Epithelial cell of proximal tubule (primary cell): ENCODE results near the gene MTRR. TPM values are rescaled to one million over a fixed set of nuclear protein-coding genes. Genes with fewer than 3 reads are reported as not detected.

Experiments
- DNase-seq: peaks from one replicate; pipeline ENCODE4 v3.0.0-alpha.2; 2011; ENCODE audit warnings: low read depth
- H3K4me3 ChIP-seq: 2 replicates; pipeline ENCODE4 v1.5.1; 2011; ENCODE audit warnings: low read depth, mild to moderate bottlenecking, low read length
- total RNA-seq: library from RNA; depleted of rRNA; stranded (reverse); fragments of >200 nt; gene quantifications from 2 replicates; pipeline ENCODE4 v1.2.3, GENCODE V29; 2015
- TF ChIP-seq, protein P1 (sequence below): conservative IDR thresholded peaks from 2 replicates; pipeline ENCODE4 v1.5.1; 2012; ENCODE audit warnings: low read depth, mild to moderate bottlenecking, low read length

MTRR gene
- total RNA-seq, 1 donor from 2014 or later, result 20.0 TPM

DNA sequence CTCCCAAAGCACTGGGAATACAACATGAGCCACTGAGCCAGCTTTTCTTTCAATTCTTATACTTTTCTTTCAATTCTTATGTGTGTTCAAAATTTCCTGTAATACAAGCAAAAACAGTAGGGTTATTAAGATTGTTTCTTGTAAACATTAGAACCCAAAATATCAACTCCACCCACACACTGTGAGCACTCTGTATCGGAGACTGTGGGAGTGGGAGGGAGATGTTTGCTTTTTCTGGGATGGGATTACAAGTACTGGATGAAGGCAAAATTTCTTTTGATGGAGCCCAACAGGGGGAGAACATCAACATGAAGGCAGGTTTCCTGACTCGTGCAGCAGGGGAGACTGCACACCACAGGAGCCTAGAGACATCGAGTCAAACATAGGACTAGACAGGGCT, 13.3 kb upstream of the MTRR start:
- H3K4me3 ChIP-seq, result no peak overlapping the region
- DNase-seq, result no peak
- TF ChIP-seq, protein P1, sequence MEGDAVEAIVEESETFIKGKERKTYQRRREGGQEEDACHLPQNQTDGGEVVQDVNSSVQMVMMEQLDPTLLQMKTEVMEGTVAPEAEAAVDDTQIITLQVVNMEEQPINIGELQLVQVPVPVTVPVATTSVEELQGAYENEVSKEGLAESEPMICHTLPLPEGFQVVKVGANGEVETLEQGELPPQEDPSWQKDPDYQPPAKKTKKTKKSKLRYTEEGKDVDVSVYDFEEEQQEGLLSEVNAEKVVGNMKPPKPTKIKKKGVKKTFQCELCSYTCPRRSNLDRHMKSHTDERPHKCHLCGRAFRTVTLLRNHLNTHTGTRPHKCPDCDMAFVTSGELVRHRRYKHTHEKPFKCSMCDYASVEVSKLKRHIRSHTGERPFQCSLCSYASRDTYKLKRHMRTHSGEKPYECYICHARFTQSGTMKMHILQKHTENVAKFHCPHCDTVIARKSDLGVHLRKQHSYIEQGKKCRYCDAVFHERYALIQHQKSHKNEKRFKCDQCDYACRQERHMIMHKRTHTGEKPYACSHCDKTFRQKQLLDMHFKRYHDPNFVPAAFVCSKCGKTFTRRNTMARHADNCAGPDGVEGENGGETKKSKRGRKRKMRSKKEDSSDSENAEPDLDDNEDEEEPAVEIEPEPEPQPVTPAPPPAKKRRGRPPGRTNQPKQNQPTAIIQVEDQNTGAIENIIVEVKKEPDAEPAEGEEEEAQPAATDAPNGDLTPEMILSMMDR, result no peak

DNA sequence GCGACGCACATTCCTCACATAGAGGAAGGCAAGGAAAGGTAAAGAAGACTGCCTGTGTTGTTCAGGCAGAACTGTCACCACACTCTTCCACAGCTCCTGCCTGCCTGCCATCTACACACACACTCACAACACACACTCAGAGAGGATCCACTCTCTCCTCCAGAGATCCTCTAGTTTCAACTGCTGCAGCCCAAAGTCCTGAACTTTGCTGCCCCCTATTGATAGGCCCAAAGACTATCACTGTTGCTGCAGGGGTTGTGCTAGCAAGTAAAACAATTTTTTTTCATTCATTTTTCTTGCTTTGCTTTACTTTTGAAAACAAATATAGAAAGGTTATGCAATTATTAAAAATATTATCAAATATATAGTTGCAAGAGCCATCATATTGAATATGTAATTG, 12.1 kb upstream of the MTRR start:
- no peak for DNase-seq
- TF ChIP-seq, protein P1, result peak; percentile 96
- no peak overlapping the region for H3K4me3 ChIP-seq

DNA sequence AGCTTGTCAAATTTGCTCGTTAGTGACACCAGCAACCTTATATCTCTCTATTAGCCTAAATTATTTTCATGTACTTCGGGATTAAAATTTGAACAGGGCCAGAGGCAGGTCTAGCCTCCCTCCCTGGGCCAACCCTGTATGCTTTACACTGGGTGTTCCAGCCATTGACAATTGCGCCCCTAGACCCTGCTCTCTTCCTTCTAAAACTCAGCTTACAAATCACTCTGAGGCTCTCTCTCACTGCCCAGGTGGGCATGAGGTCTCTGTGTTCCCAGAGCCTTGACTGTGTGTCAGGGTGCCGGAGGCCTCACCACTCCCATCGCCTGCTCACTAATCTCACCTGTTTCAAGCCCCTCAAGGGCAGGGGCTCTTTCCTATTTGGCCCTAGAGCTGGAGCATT, 11.6 kb upstream of the MTRR start:
- TF ChIP-seq, protein P1, result no peak
- DNase-seq, result no peak

DNA sequence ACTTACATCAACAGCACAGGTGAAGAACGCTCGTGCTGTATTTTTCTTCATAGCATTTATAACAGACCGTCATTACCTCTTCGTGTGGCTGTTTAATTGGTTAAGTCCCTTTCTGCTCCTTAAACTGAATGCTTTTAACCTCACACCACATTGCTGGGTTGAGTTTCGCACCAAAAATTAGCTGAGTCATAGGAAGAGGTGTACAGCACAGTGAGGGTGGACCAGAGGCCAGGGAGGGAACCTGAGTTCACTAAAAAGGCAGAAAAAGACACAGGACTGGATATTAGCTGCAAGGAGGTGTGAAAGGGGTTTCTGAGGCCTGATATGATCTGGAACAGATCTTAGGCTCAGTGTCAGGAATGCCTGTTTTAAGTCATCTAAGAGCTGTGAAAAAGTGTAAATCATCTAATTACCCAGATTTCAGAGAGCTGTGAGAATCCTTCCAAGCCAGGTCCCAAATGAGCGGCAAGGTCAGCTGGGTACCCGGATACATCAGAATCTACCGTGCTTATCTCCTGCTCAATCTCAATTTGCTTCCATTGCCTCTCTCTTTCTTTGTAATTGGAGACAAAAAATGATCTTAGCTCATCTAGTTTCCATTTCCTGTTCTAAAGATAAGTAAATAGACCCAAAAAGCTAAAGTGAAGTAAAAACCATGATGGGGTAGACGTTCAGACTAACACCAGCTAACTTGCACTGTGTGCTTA, 10.9 kb upstream of the MTRR start:
- no peak for DNase-seq

More for the DNA sequence above, 11.6 kb upstream of the MTRR start:
- H3K4me3 ChIP-seq, result no peak overlapping the region

DNA sequence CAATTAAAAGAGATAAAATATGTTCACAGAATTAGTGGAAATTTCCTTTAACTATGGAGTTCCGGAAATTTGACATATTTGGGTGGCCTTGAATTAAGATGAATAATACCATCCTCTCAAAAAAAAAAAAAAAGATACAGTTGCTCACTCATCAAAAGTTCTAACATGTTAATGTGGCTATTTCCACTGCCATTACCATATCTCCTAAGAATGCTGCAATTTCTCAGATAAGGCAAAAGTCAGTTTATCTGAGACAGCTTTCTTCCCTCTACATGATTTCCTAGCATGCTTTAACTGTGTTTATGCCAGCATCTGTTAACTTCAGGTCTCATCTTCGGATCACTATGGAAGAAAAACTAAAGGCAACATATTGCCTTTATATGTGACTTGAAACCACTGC, 2.8 kb upstream of the MTRR start:
- TF ChIP-seq, protein P1, result no peak
- no peak for DNase-seq
- no peak overlapping the region for H3K4me3 ChIP-seq

More for the DNA sequence above, 10.9 kb upstream of the MTRR start:
- no peak overlapping the region for H3K4me3 ChIP-seq
- TF ChIP-seq, protein P1, result no peak

DNA sequence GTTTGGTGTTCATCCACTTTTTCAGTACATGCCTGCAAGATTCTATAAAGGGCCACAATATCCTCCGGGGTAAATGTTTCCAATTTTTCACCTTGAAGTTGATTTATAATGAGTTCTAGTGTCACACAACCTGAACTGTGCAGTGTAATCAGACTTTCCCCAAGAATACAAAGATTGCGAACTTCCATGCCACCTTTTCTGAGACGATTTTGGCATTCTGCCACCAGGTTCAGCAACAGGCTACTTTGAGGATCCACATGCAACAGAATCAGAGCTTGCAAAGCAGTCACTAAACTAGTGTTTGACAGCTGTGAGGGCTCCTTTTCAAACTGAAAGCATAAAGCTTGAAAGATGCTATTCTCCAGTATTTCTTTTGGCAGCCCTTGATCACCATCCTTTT, 1.7 kb upstream of the MTRR start:
- H3K4me3 ChIP-seq, result peak overlapping the region; percentile 87
- DNase-seq, result no peak
- TF ChIP-seq, protein P1, result no peak

DNA sequence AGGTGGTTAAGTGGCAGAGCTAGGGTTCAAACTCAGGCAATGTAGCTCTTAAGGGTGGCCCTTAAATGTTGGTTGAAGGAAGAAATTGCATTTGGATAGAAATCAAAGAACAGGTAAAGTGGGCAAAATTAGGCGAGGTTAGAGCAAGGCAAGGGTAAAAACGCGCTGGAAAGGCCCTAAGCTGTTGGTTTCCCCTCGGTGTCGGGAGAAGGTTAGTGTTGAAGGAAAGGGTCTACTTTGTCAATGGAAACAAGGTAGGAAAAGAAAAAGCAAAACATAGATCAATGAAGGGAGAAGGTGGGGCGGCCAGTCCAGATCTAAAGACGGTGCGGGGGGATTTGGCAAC, 548 bp upstream of the MTRR start:
- H3K4me3 ChIP-seq, result peak overlapping the region; percentile 87
- no peak for DNase-seq
- TF ChIP-seq, protein P1, result no peak
